Liver (tissue), 9 donors: ENCODE measurements around the gene CCDC154. TPM values are rescaled to one million over a fixed set of nuclear protein-coding genes. Genes with fewer than 3 reads are reported as not detected.
"Not testable (repeated sequence)": the region's sequence is repeated elsewhere in the genome, so short reads cannot be mapped to it uniquely, and the experiment has no call there.

Source experiments
- DNase-seq: peaks from one replicate; pipeline ENCODE4 v3.0.0-alpha.2; 2017; ENCODE audit warnings: low spot score
- H3K27ac ChIP-seq, 2 donors: one replicate each; pipeline ENCODE4 v1.7.0; 2013; ENCODE audit warnings: inconsistent platforms in 2 of 2, low read length in 2 of 2, control low read depth in 1 of 2, low read depth in 1 of 2, mild to moderate bottlenecking in 1 of 2
- H3K27me3 ChIP-seq, 4 donors: one replicate each; pipeline versions ENCODE4 v1.6.1 to v1.7.0; 2013; ENCODE audit warnings: low read length in 3 of 4, inconsistent platforms in 1 of 4, mild to moderate bottlenecking in 1 of 4, moderate library complexity in 1 of 4; ENCODE audit not compliant: control insufficient read depth in 4 of 4, insufficient read depth in 4 of 4
- H3K36me3 ChIP-seq, 4 donors: one replicate each; pipeline versions ENCODE4 v1.6.1 to v1.7.0; 2013; ENCODE audit warnings: low read length in 3 of 4, mild to moderate bottlenecking in 3 of 4, low read depth in 1 of 4, moderate library complexity in 1 of 4; ENCODE audit not compliant: control insufficient read depth in 4 of 4, insufficient read depth in 3 of 4
- H3K4me1 ChIP-seq, 4 donors: one replicate each; pipeline versions ENCODE4 v1.6.1 to v1.7.0; 2013; ENCODE audit warnings: low read length in 3 of 4, mild to moderate bottlenecking in 3 of 4, moderate library complexity in 1 of 4; ENCODE audit not compliant: control insufficient read depth in 4 of 4, insufficient read depth in 4 of 4
- H3K4me3 ChIP-seq, 3 donors: one replicate each; pipeline versions ENCODE4 v1.6.1 to v1.7.0; 2013; ENCODE audit warnings: low read length in 3 of 3, control low read depth in 1 of 3, low read depth in 1 of 3, mild to moderate bottlenecking in 1 of 3
- H3K9ac ChIP-seq, 2 donors: one replicate each; pipeline ENCODE4 v1.7.0; 2013; ENCODE audit warnings: low read length in 2 of 2, mild to moderate bottlenecking in 2 of 2, moderate library complexity in 2 of 2, control low read depth in 1 of 2, low read depth in 1 of 2
- H3K9me3 ChIP-seq, 4 donors: one replicate each; pipeline versions ENCODE4 v1.6.1 to v1.7.0; 2013; ENCODE audit warnings: low read length in 3 of 4; ENCODE audit not compliant: control insufficient read depth in 4 of 4
- ATF3 ChIP-seq: IDR thresholded peaks from 2 replicates; pipeline ENCODE4 v1.6.1; 2016; ENCODE audit warnings: antibody characterized with exemption
- CTCF ChIP-seq: fragments of 150-350 bp; IDR thresholded peaks from 2 replicates; pipeline ENCODE4 v1.5.1; 2017; ENCODE audit warnings: improper control_type of control experiment, low read depth, low read length; ENCODE audit not compliant: missing input control
- FOXA2 ChIP-seq: IDR thresholded peaks from 2 replicates; pipeline ENCODE4 v1.6.1; 2016; ENCODE audit warnings: antibody characterized with exemption
- GABPA ChIP-seq, 2 donors: IDR thresholded peaks in 1 of 2; conservative IDR thresholded peaks in 1 of 2; 2 replicates each; pipeline ENCODE4 v1.6.1; 2016; ENCODE audit warnings: antibody characterized with exemption in 2 of 2, mild to moderate bottlenecking in 1 of 2, moderate library complexity in 1 of 2
- HNF4A ChIP-seq, 2 donors: conservative IDR thresholded peaks; 2 replicates each; pipeline ENCODE4 v1.6.1; 2016; ENCODE audit warnings: antibody characterized with exemption in 2 of 2, mild to moderate bottlenecking in 2 of 2
- JUND ChIP-seq, 2 donors: IDR thresholded peaks; 2 replicates each; pipeline ENCODE4 v1.6.1; 2016; ENCODE audit warnings: antibody characterized with exemption in 2 of 2
- MAX ChIP-seq: IDR thresholded peaks from 2 replicates; pipeline ENCODE4 v1.6.1; 2016; ENCODE audit warnings: antibody characterized with exemption
- REST ChIP-seq: IDR thresholded peaks from 2 replicates; pipeline ENCODE4 v1.6.1; 2016; ENCODE audit warnings: antibody characterized with exemption, mild to moderate bottlenecking
- RXRA ChIP-seq, 2 donors: IDR thresholded peaks; 2 replicates each; pipeline ENCODE4 v1.6.1; 2017 to 2018; ENCODE audit warnings: antibody characterized with exemption in 2 of 2, mild to moderate bottlenecking in 1 of 2
- YY1 ChIP-seq: IDR thresholded peaks from 2 replicates; pipeline ENCODE4 v1.6.1; 2016; ENCODE audit warnings: antibody characterized with exemption, mild to moderate bottlenecking
- ZBTB33 ChIP-seq: IDR thresholded peaks from 2 replicates; pipeline ENCODE4 v1.6.1; 2016; ENCODE audit warnings: antibody characterized with exemption
- WGBS: extraction: QIAGEN DNeasy Blood & Tissue Kit; methylation state at CpG from one replicate; pipeline ENCODE4 v1.1.7; 2013; 5-methylcytosine and 5-hydroxymethylcytosine counted together
- polyA plus RNA-seq, 2 donors: library from polyadenylated mRNA; stranded (reverse) in 1 of 2; unstranded in 1 of 2; fragments of 200-250 nt in 1 of 2; fragments of >200 nt in 1 of 2; fragmentation: Nextera tagmentation in 1 of 2; extraction: Ambion mirVana in 1 of 2; gene quantifications; one replicate each; pipeline versions ENCODE4 v1.2.1 to v1.2.3, GENCODE V29; 2013 to 2015
- total RNA-seq, 2 donors: library from RNA; depleted of rRNA; stranded (reverse); fragments of >200 nt; gene quantifications; one replicate each; pipeline ENCODE4 v1.2.3, GENCODE V29; 2014
- donor health status: healthy.
- donor health status: healthy.
- donor health status: healthy.
- donor health status: healthy.
- donor health status: healthy.

Gene CCDC154
- total and polyA plus RNA-seq, 4 donors: 0.18 to 0.42 (median 0.39) TPM; not detected in 1

- Histone ChIP-seq H3K4me1 (peaks cover 8 to 29% (median 19%) of the 10 kb centered on the region in 4 donors), H3K9ac (no peak overlapping the region), H3K27ac (no peak overlapping the region), H3K9me3 (no peaks in the 10 kb centered on the region), H3K4me3 (no peak overlapping the region), H3K27me3 (no peaks in the 10 kb centered on the region), H3K36me3 (no peaks in the 10 kb centered on the region)
- no peak for DNase-seq
- TF ChIP-seq HNF4A (conservative IDR thresholded peaks at IDR 0.05): no peak
- no peak for TF ChIP-seq GABPA (IDR thresholded peaks at IDR 0.05 in 1 of 2, conservative IDR thresholded peaks at IDR 0.05 in 1 of 2)
- TF ChIP-seq RXRA (IDR thresholded peaks at IDR 0.05): no peak
- no peak for TF ChIP-seq CTCF
- TF ChIP-seq JUND (IDR thresholded peaks at IDR 0.05): no peak
- no peak for TF ChIP-seq REST
- TF ChIP-seq YY1: no peak
- TF ChIP-seq ZBTB33: no peak
- no peak for TF ChIP-seq ATF3
- no peak for TF ChIP-seq FOXA2
- TF ChIP-seq MAX: no peak
- WGBS: 81% methylated on average over 20 of the region's 20 CpGs
Observed at GRCh38 chr16:1469693-1470201, 25.4 kb upstream of the CCDC154 start.

- not testable (repeated sequence) for H3K36me3 ChIP-seq, DNase-seq, H3K9me3 ChIP-seq, H3K9ac ChIP-seq, H3K27ac ChIP-seq, H3K27me3 ChIP-seq, H3K4me3 ChIP-seq
- peaks cover 6 to 23% (median 15%) of the 10 kb centered on the region in 4 donors for H3K4me1 ChIP-seq
- 78% methylated on average over 5 of the region's 5 CpGs for WGBS
Observed at GRCh38 chr16:1469141-1469540, 24.8 kb upstream of the CCDC154 start.
